Right atrium auricular region (tissue), 2 donors: ENCODE measurements around the gene TBP. TPM values are rescaled to one million over a fixed set of nuclear protein-coding genes. Genes with fewer than 3 reads are reported as not detected.
"Not testable (repeated sequence)": the region's sequence is repeated elsewhere in the genome, so short reads cannot be mapped to it uniquely, and the experiment has no call there.

Experiments
- DNase-seq: peaks from one replicate; pipeline ENCODE4 v3.0.0-alpha.2; 2019; ENCODE audit warnings: low spot score
- H3K27ac ChIP-seq, 2 donors: fragments of 200-600 bp; sonication (generic); 1 replicate in 1 of 2; 2 replicates in 1 of 2; pipeline ENCODE4 v1.5.1; 2016 to 2019
- H3K27me3 ChIP-seq, 2 donors: fragments of 200-600 bp; sonication (generic); one replicate each; pipeline versions ENCODE4 v1.5.1 to v1.6.0; 2017 to 2019
- H3K36me3 ChIP-seq: fragments of 200-600 bp; sonication (generic); one replicate; pipeline ENCODE4 v1.5.1; 2016
- H3K4me1 ChIP-seq, 2 donors: fragments of 200-600 bp; sonication (generic); one replicate each; pipeline versions ENCODE4 v1.5.1 to v1.6.0; 2017 to 2019
- H3K4me3 ChIP-seq, 2 donors: fragments of 200-600 bp; sonication (generic); 1 replicate in 1 of 2; 2 replicates in 1 of 2; pipeline ENCODE4 v1.5.1; 2017 to 2019; ENCODE audit warnings: mild to moderate bottlenecking in 1 of 2, moderate library complexity in 1 of 2
- H3K9me3 ChIP-seq, 2 donors: fragments of 200-600 bp; sonication (generic); one replicate each; pipeline ENCODE4 v1.5.1; 2019
- total RNA-seq, 2 donors: library from RNA; depleted of rRNA; stranded (reverse); fragments of >200 nt; gene quantifications; one replicate each; pipeline ENCODE4 v1.1.0, GENCODE V29; 2016
- TF ChIP-seq, protein P1 (sequence below), 2 donors: fragments of 200-600 bp; sonication (generic); IDR thresholded peaks; one replicate each; pipeline ENCODE4 v1.5.1; 2019; ENCODE audit warnings: antibody characterized with exemption in 2 of 2

Gene TBP
- total RNA-seq, 2 donors from 2014 or later: 10.1 to 13.3 TPM

DNA sequence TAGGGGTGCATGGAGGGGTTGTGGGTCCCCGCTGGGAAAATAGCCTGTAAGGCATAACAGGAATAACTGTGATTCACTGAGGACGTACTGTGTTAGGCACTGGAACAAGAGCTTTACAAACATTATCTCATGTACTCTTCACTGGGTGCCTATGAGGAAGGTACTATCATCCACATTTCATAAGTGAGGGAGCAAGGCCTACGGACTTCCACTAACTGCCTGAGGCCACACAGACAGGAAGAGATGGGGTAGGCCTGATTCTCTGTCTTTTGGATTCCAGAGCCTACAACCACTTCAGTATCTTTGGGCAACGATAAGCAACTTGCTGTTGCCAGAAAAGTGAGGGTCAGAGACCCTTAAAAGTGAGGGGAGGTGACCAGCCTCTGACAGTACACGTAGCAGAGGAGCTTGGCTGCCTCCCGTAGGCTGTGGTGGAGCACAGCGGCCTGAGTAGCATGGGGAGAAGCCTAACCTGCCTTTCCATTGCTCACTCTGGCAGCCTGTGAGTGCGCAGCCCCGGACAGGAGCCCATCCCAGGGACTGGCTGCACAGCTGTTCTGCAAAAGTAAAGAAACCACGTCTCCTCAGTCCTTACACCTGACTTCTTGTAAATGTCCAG, 31.5 kb upstream of the TBP start:
- peak overlapping the region; percentile 77 to 87 for H3K27ac ChIP-seq
- H3K9me3 ChIP-seq: peaks cover 0 to 5% of the 10 kb centered on the region in 2 donors
- TF ChIP-seq, protein P1, sequence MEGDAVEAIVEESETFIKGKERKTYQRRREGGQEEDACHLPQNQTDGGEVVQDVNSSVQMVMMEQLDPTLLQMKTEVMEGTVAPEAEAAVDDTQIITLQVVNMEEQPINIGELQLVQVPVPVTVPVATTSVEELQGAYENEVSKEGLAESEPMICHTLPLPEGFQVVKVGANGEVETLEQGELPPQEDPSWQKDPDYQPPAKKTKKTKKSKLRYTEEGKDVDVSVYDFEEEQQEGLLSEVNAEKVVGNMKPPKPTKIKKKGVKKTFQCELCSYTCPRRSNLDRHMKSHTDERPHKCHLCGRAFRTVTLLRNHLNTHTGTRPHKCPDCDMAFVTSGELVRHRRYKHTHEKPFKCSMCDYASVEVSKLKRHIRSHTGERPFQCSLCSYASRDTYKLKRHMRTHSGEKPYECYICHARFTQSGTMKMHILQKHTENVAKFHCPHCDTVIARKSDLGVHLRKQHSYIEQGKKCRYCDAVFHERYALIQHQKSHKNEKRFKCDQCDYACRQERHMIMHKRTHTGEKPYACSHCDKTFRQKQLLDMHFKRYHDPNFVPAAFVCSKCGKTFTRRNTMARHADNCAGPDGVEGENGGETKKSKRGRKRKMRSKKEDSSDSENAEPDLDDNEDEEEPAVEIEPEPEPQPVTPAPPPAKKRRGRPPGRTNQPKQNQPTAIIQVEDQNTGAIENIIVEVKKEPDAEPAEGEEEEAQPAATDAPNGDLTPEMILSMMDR (IDR thresholded peaks at IDR 0.05): peak in 1 of 2 donors; percentile 34
- no peak overlapping the region for H3K4me3 ChIP-seq
- DNase-seq: no peak
- H3K27me3 ChIP-seq: no peaks in the 10 kb centered on the region
- H3K4me1 ChIP-seq: peaks cover 0 to 35% of the 10 kb centered on the region in 2 donors
- no peaks in the 10 kb centered on the region for H3K36me3 ChIP-seq

- TF ChIP-seq, protein P1 (IDR thresholded peaks at IDR 0.05): no peak
- Histone ChIP-seq H3K9me3 (peaks cover 0 to 5% of the 10 kb centered on the region in 2 donors), H3K27ac (peak overlapping the region; percentile 77 to 87), H3K27me3 (no peaks in the 10 kb centered on the region), H3K4me1 (peaks cover 0 to 35% of the 10 kb centered on the region in 2 donors), H3K36me3 (no peaks in the 10 kb centered on the region), H3K4me3 (no peak overlapping the region)
- DNase-seq: no peak
These were observed 30.7 kb upstream of the TBP start for GRCh38 chr6:170523256-170524171.

DNA sequence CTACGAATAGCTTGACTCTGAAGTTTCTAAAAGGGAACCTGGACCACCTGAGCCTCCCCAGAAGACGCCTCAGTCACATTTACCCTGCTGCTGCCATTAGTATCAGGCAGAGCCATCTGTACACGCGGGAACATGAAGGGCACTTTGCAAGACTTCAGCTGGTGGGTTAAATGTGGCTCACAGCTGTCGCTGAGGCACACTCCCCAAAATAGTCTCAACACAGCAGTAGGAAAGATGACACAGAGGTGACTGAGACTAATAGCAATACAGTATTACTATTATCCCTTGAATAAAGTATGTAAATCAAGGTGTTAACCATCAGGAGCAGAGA, 30.0 kb upstream of the TBP start:
- no peak overlapping the region for H3K4me3 ChIP-seq
- peaks cover 0 to 35% of the 10 kb centered on the region in 2 donors for H3K4me1 ChIP-seq
- DNase-seq: no peak
- no peaks in the 10 kb centered on the region for H3K27me3 ChIP-seq
- TF ChIP-seq, protein P1 (IDR thresholded peaks at IDR 0.05): no peak
- no peaks in the 10 kb centered on the region for H3K36me3 ChIP-seq
- H3K27ac ChIP-seq: peak overlapping the region; percentile 77 to 87
- H3K9me3 ChIP-seq: peaks cover 0 to 5% of the 10 kb centered on the region in 2 donors

DNA sequence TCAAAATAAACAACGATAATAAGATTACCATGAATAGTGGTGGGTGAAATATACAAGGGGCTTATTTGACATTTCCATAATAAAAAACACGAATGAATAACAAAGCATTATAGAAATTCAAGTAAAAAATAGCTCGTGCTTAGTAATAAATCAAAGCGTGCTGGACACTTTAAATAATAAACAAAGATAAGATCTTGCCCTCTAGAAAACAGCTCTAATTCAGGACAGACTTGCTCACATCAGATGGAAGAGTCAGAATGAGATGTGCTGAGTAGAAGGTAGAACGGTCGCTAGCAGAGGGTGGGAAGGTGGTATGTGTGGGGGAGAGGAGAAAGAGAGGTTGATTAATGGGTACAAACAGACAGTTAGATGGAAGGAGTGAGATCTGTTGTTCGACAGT, 28.4 kb upstream of the TBP start:
- H3K9me3 ChIP-seq: no peaks in the 10 kb centered on the region
- H3K4me3 ChIP-seq: no peak overlapping the region
- TF ChIP-seq, protein P1 (IDR thresholded peaks at IDR 0.05): no peak
- H3K27ac ChIP-seq: no peak overlapping the region
- peaks cover 0 to 48% of the 10 kb centered on the region in 2 donors for H3K4me1 ChIP-seq
- no peaks in the 10 kb centered on the region for H3K27me3 ChIP-seq
- H3K36me3 ChIP-seq: no peaks in the 10 kb centered on the region
- no peak for DNase-seq

- DNase-seq, H3K9me3 ChIP-seq, H3K4me3 ChIP-seq, H3K27me3 ChIP-seq, H3K36me3 ChIP-seq, H3K27ac ChIP-seq: not testable (repeated sequence)
- peaks cover 0 to 33% of the 10 kb centered on the region in 2 donors for H3K4me1 ChIP-seq
These were observed 26.2 kb upstream of the TBP start for GRCh38 chr6:170527995-170528394.

GRCh38 chr6:170529839-170530469, 24.2 kb upstream of the TBP start:
- H3K4me1 ChIP-seq: peaks cover 0 to 16% of the 10 kb centered on the region in 2 donors
- no peaks in the 10 kb centered on the region for H3K9me3 ChIP-seq
- DNase-seq: peak; percentile 75
- H3K27ac ChIP-seq: no peak overlapping the region
- TF ChIP-seq, protein P1 (IDR thresholded peaks at IDR 0.05): peak; percentile 87 to 91
- H3K27me3 ChIP-seq: no peaks in the 10 kb centered on the region
- peaks cover 27% of the 10 kb centered on the region for H3K36me3 ChIP-seq
- no peak overlapping the region for H3K4me3 ChIP-seq
